Measurements from ENCODE around the gene EDRF1. TPM values are rescaled to one million over a fixed set of nuclear protein-coding genes. Genes with fewer than 3 reads are reported as not detected.

The EDRF1 gene
- total and polyA plus RNA-seq, 2 of the 8 experiments (the other 6 are each of a cell fraction or from before 2014, with no cell fraction given): 19.9 to 37.8 TPM

- Histone ChIP-seq H2BK120ac (replicated peaks; ENCODE audit: low read depth, low read length) (no peak overlapping the region), H3K23me2 (ENCODE audit: low read depth, low read length) (0 out of 2 replicates have a peak, but pooled peaks cover 3% of the 10 kb centered on the region), H3K56ac (replicated peaks; ENCODE audit: insufficient read length, low read depth, low read length) (no peak overlapping the region), H2AFZ (ENCODE audit: low read length) (no peak overlapping the region), H3K4me1 (replicated peaks in 1 of 4; ENCODE audit: control insufficient read depth in 3 of 4, insufficient read depth in 4 of 4, low read length in 3 of 4) (no peaks in the 10 kb centered on the region), H2BK15ac (ENCODE audit: low read length) (no peak overlapping the region), H3K14ac (ENCODE audit: insufficient read length) (no peak overlapping the region), H3K4me3 (ENCODE audit: extremely low read depth in 1 of 4, insufficient read depth in 2 of 4, low read depth in 3 of 4, low read length in 4 of 4) (no peak overlapping the region), H3K79me2 (ENCODE audit: control insufficient read depth in 1 of 2, insufficient read depth in 2 of 2, low read length in 2 of 2) (no peaks in the 10 kb centered on the region), H3K4ac (replicated peaks; ENCODE audit: insufficient read length, low read depth, low read length) (no peak overlapping the region), H3K9ac (replicated peaks in 1 of 4; ENCODE audit: extremely low read depth in 1 of 4, low read depth in 3 of 4, low read length in 3 of 4) (no peak overlapping the region), H3K9me3 (ENCODE audit: insufficient read depth in 2 of 2, low read depth in 1 of 2, low read length in 1 of 2) (no peaks in the 10 kb centered on the region), H3K36me3 (ENCODE audit: control insufficient read depth in 2 of 4, insufficient read depth in 4 of 4, low read length in 3 of 4) (peaks cover 27 to 93% (median 78%) of the 10 kb centered on the region in 4 experiments), H2BK5ac (ENCODE audit: low read depth, low read length) (no peak overlapping the region), H3K23ac (ENCODE audit: insufficient read length) (no peak overlapping the region), H4K20me1 (replicated peaks in 1 of 2; ENCODE audit: control insufficient read depth in 1 of 2, insufficient read depth in 2 of 2, low read length in 2 of 2) (peaks cover 0 to 9% of the 10 kb centered on the region in 2 experiments), H3K27ac (ENCODE audit: low read depth, low read length) (no peak overlapping the region), H4K5ac (ENCODE audit: insufficient read length, low read depth, low read length) (no peak overlapping the region), H4K8ac (ENCODE audit: extremely low read depth, insufficient read depth, low read length) (no peak overlapping the region), H2BK12ac (ENCODE audit: low read depth, low read length) (no peak overlapping the region), H3K4me2 (ENCODE audit: insufficient read depth in 1 of 2, low read depth in 2 of 2, low read length in 2 of 2) (no peak overlapping the region), H3K79me1 (ENCODE audit: low read depth, low read length) (no peaks in the 10 kb centered on the region), H2BK20ac (ENCODE audit: low read length) (no peak overlapping the region), H2AK5ac (ENCODE audit: low read depth, low read length) (no peak overlapping the region), H4K91ac (replicated peaks; ENCODE audit: insufficient read length, low read length) (no peak overlapping the region), H3K18ac (ENCODE audit: extremely low read depth, low read length) (no peak overlapping the region), H3K27me3 (replicated peaks in 1 of 4; ENCODE audit: control insufficient read depth in 3 of 4, extremely low read depth in 1 of 4, insufficient read depth in 3 of 4, low read length in 3 of 4) (no peaks in the 10 kb centered on the region)
- no peak for FAIRE-seq
- no peak for DNase-seq (ENCODE audit: low read depth in 1 of 2, low spot score in 2 of 2)
- POLR2A ChIA-PET (ENCODE audit: partially characterized antibody): interaction anchor here (0.9 to 1.6 kb wide), 2 partner anchors 9 to 13 kb away, joined by 3 to 4 read pairs; no protein-coding TSS in a partner anchor
- WGBS, 2 experiments (ENCODE audit: extremely low coverage in 1 of 2, insufficient coverage in 1 of 2, insufficient read length in 1 of 2, insufficient replicate concordance in 2 of 2, low coverage in 1 of 2, low lambda C conversion rate in 2 of 2, missing lambda C conversion rate in 1 of 2): 93% methylated on average over 7 of the region's 7 CpGs; no CpG with 5 or more reads in 1 of the 2 experiments
- TF ChIP-seq ATF2 (IDR thresholded peaks at IDR 0.05; ENCODE audit: low read length) (no peak), GABPA (IDR thresholded peaks at IDR 0.05; ENCODE audit: borderline replicate concordance, insufficient read depth, low read length) (no peak), RFX5 (IDR thresholded peaks at IDR 0.05; ENCODE audit: borderline replicate concordance, low read depth, low read length) (no peak)
- CTCF ChIA-PET (ENCODE audit: partially characterized antibody): interaction anchor here (2.1 kb wide), 1 partner anchor 11 kb away, joined by 6 read pairs; no protein-coding TSS in a partner anchor
These were observed 20.6 kb downstream of the EDRF1 start for GRCh38 chr10:125739994-125740679.
